Vagina (tissue), 2 donors: ENCODE data around the gene MAGEB18. TPM values are rescaled to one million over a fixed set of nuclear protein-coding genes. Genes with fewer than 3 reads are reported as not detected.

ENCODE experiments used
- DNase-seq, 2 donors: peaks; one replicate each; pipeline ENCODE4 v3.0.0-alpha.2; 2017; ENCODE audit errors: extremely low spot score in 2 of 2
- H3K27ac ChIP-seq: fragments of 200-600 bp; sonication (generic); one replicate; pipeline ENCODE4 v1.5.1; 2019
- H3K27me3 ChIP-seq: fragments of 200-600 bp; sonication (generic); one replicate; pipeline ENCODE4 v1.5.1; 2019
- H3K36me3 ChIP-seq, 2 donors: fragments of 200-600 bp; sonication (generic); one replicate each; pipeline ENCODE4 v1.5.1; 2017 to 2019
- H3K4me1 ChIP-seq: fragments of 200-600 bp; sonication (generic); one replicate; pipeline ENCODE4 v1.5.1; 2019
- H3K4me3 ChIP-seq, 2 donors: fragments of 200-600 bp; sonication (generic); 1 replicate in 1 of 2; 2 replicates in 1 of 2; pipeline ENCODE4 v1.5.1; 2016 to 2019
- H3K9me3 ChIP-seq: fragments of 200-600 bp; sonication (generic); one replicate; pipeline ENCODE4 v1.5.1; 2019
- CTCF ChIP-seq, 3 experiments: fragments of 450-650 bp in 2 of 3; fragments of 200-600 bp in 1 of 3; sonication (generic) in 1 of 3; IDR thresholded peaks; one replicate each; pipeline ENCODE4 v1.5.1; 2017 to 2019; ENCODE audit warnings: antibody characterized with exemption in 3 of 3, mild to moderate bottlenecking in 2 of 3, moderate library complexity in 2 of 3
- POLR2A ChIP-seq, 2 donors: fragments of 450-650 bp; IDR thresholded peaks; one replicate each; pipeline ENCODE4 v1.6.1; 2017; ENCODE audit warnings: antibody characterized with exemption in 2 of 2, mild to moderate bottlenecking in 2 of 2, moderate library complexity in 2 of 2
- POLR2AphosphoS5 ChIP-seq, 2 donors: sonication (generic); formaldehyde crosslinking; IDR thresholded peaks; one replicate each; pipeline ENCODE4 v1.9.0; 2017; ENCODE audit warnings: antibody characterized with exemption in 2 of 2, mild to moderate bottlenecking in 2 of 2, low read depth in 1 of 2; ENCODE audit not compliant: insufficient read depth in 1 of 2
- intact Hi-C: fragments of 100-400 bp; cut with DNase I; formaldehyde crosslinking; loops from one replicate; pipeline ENCODE4 v1.15.1; 2023
- total RNA-seq: library from RNA; depleted of rRNA; stranded (reverse); fragments of >200 nt; gene quantifications from one replicate; pipeline ENCODE4 v1.2.3, GENCODE V29; 2016

The MAGEB18 gene
- not detected for total RNA-seq

- H3K27me3 ChIP-seq, result no peaks in the 10 kb centered on the region
- H3K4me1 ChIP-seq, result no peaks in the 10 kb centered on the region
- intact Hi-C loops, result no loop called here
- no peak for TF ChIP-seq POLR2A (IDR thresholded peaks at IDR 0.05)
- no peak for TF ChIP-seq CTCF (IDR thresholded peaks at IDR 0.05)
- no peak for TF ChIP-seq POLR2AphosphoS5 (IDR thresholded peaks at IDR 0.05; ENCODE audit: insufficient read depth in 1 of 2, low read depth in 1 of 2)
- H3K36me3 ChIP-seq, result no peaks in the 10 kb centered on the region
- no peak for DNase-seq
- H3K4me3 ChIP-seq, result no peak within 1 kb of the TSS
- H3K27ac ChIP-seq, result no peak within 1 kb of the TSS
- H3K9me3 ChIP-seq, result no peaks in the 10 kb centered on the region
Observed at GRCh38 chrX:26138274-26138673, at the start of gene MAGEB18. MAGEB18 (plus strand) TSS chrX:26138343; CDS start chrX:26138986, 643 bp downstream.

GRCh38 chrX:26100421-26100920 is 37.7 kb upstream of the MAGEB18 start:
- no peaks in the 10 kb centered on the region for H3K27me3 ChIP-seq

GRCh38 chrX:26109142-26109541 is 29.0 kb upstream of the MAGEB18 start:
- Histone ChIP-seq H3K27ac (no peak overlapping the region), H3K27me3 (no peaks in the 10 kb centered on the region), H3K4me1 (no peaks in the 10 kb centered on the region), H3K36me3 (no peaks in the 10 kb centered on the region), H3K9me3 (no peaks in the 10 kb centered on the region), H3K4me3 (no peak overlapping the region)
- no peak for DNase-seq
- intact Hi-C loops, result no loop called here
- TF ChIP-seq POLR2A (IDR thresholded peaks at IDR 0.05) (no peak), CTCF (IDR thresholded peaks at IDR 0.05) (no peak), POLR2AphosphoS5 (IDR thresholded peaks at IDR 0.05; ENCODE audit: insufficient read depth in 1 of 2, low read depth in 1 of 2) (no peak)

More at GRCh38 chrX:26100421-26100920, 37.7 kb upstream of the MAGEB18 start:
- no peak overlapping the region for H3K27ac ChIP-seq
- H3K9me3 ChIP-seq, result no peaks in the 10 kb centered on the region
- no peak for DNase-seq
- no peak overlapping the region for H3K4me3 ChIP-seq
- TF ChIP-seq POLR2A (IDR thresholded peaks at IDR 0.05) (no peak), CTCF (IDR thresholded peaks at IDR 0.05) (no peak), POLR2AphosphoS5 (IDR thresholded peaks at IDR 0.05; ENCODE audit: insufficient read depth in 1 of 2, low read depth in 1 of 2) (no peak)
- intact Hi-C loops, result no loop called here
- H3K4me1 ChIP-seq, result no peaks in the 10 kb centered on the region
- H3K36me3 ChIP-seq, result no peaks in the 10 kb centered on the region

GRCh38 chrX:26146024-26146423 is 7.9 kb downstream of the MAGEB18 start:
- intact Hi-C loops, result no loop called here
- H3K9me3 ChIP-seq, result no peaks in the 10 kb centered on the region
- TF ChIP-seq POLR2A (IDR thresholded peaks at IDR 0.05) (no peak), POLR2AphosphoS5 (IDR thresholded peaks at IDR 0.05; ENCODE audit: insufficient read depth in 1 of 2, low read depth in 1 of 2) (no peak), CTCF (IDR thresholded peaks at IDR 0.05) (no peak)
- no peak overlapping the region for H3K4me3 ChIP-seq
- DNase-seq, result no peak
- H3K27me3 ChIP-seq, result no peaks in the 10 kb centered on the region
- no peaks in the 10 kb centered on the region for H3K36me3 ChIP-seq
- H3K27ac ChIP-seq, result no peak overlapping the region
- H3K4me1 ChIP-seq, result no peaks in the 10 kb centered on the region

GRCh38 chrX:26160301-26160700 is 22.2 kb downstream of the MAGEB18 start, which contains the start of gene MAGEB6B:
MAGEB6B (plus strand) TSS chrX:26160601; CDS start chrX:26160601, 0 bp downstream.
- Histone ChIP-seq H3K4me1 (no peaks in the 10 kb centered on the region), H3K27me3 (no peaks in the 10 kb centered on the region), H3K27ac (no peak within 1 kb of the TSS), H3K9me3 (no peaks in the 10 kb centered on the region), H3K36me3 (no peaks in the 10 kb centered on the region), H3K4me3 (no peak within 1 kb of the TSS)
- TF ChIP-seq CTCF (IDR thresholded peaks at IDR 0.05), result no peak
- no peak for TF ChIP-seq POLR2AphosphoS5 (IDR thresholded peaks at IDR 0.05; ENCODE audit: insufficient read depth in 1 of 2, low read depth in 1 of 2)
- no peak for TF ChIP-seq POLR2A (IDR thresholded peaks at IDR 0.05)
- intact Hi-C loops, result no loop called here
- DNase-seq, result no peak
